Keratinocyte (primary cell): ENCODE measurements around the gene RGS10. TPM values are rescaled to one million over a fixed set of nuclear protein-coding genes. Genes with fewer than 3 reads are reported as not detected.

ENCODE experiments used
- DNase-seq: peaks from one replicate; pipeline ENCODE4 v3.0.0-alpha.2; 2011; ENCODE audit warnings: low read depth, missing footprints, low spot score
- FAIRE-seq: peaks from 2 replicates; lab custom pipeline; 2011; peaks lifted over from hg19 to GRCh38; lab: Jason Lieb, UNC
- H2AFZ ChIP-seq: 2 replicates; pipeline ENCODE4 v1.6.0; 2012; ENCODE audit warnings: low read length, control low read depth, inconsistent platforms; ENCODE audit not compliant: control insufficient read depth
- H3K27ac ChIP-seq: 2 replicates; pipeline ENCODE4 v1.5.1; 2011; ENCODE audit warnings: low read length; ENCODE audit not compliant: control insufficient read depth, insufficient read depth
- H3K27me3 ChIP-seq: 3 replicates; pipeline ENCODE4 v1.6.0; 2011; ENCODE audit warnings: low read length; ENCODE audit not compliant: control insufficient read depth, insufficient read depth; ENCODE audit errors: extremely low read depth
- H3K36me3 ChIP-seq, 2 experiments: 2 replicates in 1 of 2; 3 replicates in 1 of 2; pipeline ENCODE4 v1.5.1; 2011; ENCODE audit warnings: low read length in 2 of 2, mild to moderate bottlenecking in 1 of 2; ENCODE audit not compliant: control insufficient read depth in 2 of 2, insufficient read depth in 2 of 2; ENCODE audit errors: extremely low read depth in 1 of 2
- H3K4me1 ChIP-seq: 3 replicates; pipeline ENCODE4 v1.5.1; 2011; ENCODE audit warnings: low read length; ENCODE audit not compliant: control insufficient read depth, insufficient read depth; ENCODE audit errors: extremely low read depth
- H3K4me2 ChIP-seq: 3 replicates; pipeline ENCODE4 v1.6.0; 2011; ENCODE audit warnings: low read depth, low read length; ENCODE audit not compliant: control insufficient read depth, insufficient read depth; ENCODE audit errors: extremely low read depth
- H3K4me3 ChIP-seq, 3 experiments: fragments of 200-600 bp in 1 of 3; sonication (generic) in 1 of 3; 2 replicates in 2 of 3; 3 replicates in 1 of 3; pipeline ENCODE4 v1.5.1; 2011 to 2016; ENCODE audit warnings: low read length in 3 of 3, mild to moderate bottlenecking in 3 of 3, control low read depth in 2 of 3, inconsistent platforms in 1 of 3, low read depth in 1 of 3, mixed read lengths in 1 of 3, mixed run types in 1 of 3, moderate library complexity in 1 of 3; ENCODE audit not compliant: control insufficient read depth in 2 of 3, insufficient read depth in 2 of 3; ENCODE audit errors: extremely low read depth in 1 of 3
- H3K79me2 ChIP-seq: 2 replicates; pipeline ENCODE4 v1.6.0; 2012; ENCODE audit warnings: low read length; ENCODE audit not compliant: control insufficient read depth, insufficient read depth
- H3K9ac ChIP-seq: 3 replicates; pipeline ENCODE4 v1.6.0; 2011; ENCODE audit warnings: low read length; ENCODE audit not compliant: control insufficient read depth, insufficient read depth; ENCODE audit errors: extremely low read depth
- H3K9me1 ChIP-seq: 3 replicates; pipeline ENCODE4 v1.6.0; 2011; ENCODE audit warnings: low read length; ENCODE audit not compliant: control insufficient read depth, insufficient read depth; ENCODE audit errors: extremely low read depth
- H3K9me3 ChIP-seq: 2 replicates; pipeline ENCODE4 v1.5.1; 2012; ENCODE audit warnings: low read depth, low read length; ENCODE audit not compliant: control insufficient read depth
- H4K20me1 ChIP-seq: 3 replicates; pipeline ENCODE4 v1.6.0; 2011; ENCODE audit warnings: low read length; ENCODE audit not compliant: control insufficient read depth, insufficient read depth; ENCODE audit errors: extremely low read depth
- EZH2 ChIP-seq: IDR thresholded peaks from one replicate; pipeline ENCODE4 v1.6.1; 2012; ENCODE audit warnings: inconsistent platforms, mild to moderate bottlenecking, low read length, moderate library complexity
- dilution Hi-C: fragments of 300-500 bp; cut with MboI; formaldehyde crosslinking; loops from one replicate; pipeline ENCODE4 v1.7.0; 2020; ENCODE audit warnings: low sequenced_read_pairs; ENCODE audit not compliant: extremely low pct_ligation_motif_present
- polyA plus RNA-seq, 5 experiments: library from polyadenylated mRNA; depleted of rRNA in 3 of 5; stranded (reverse) in 3 of 5; stranded (forward) in 1 of 5; unstranded in 1 of 5; fragments of >200 nt; gene quantifications; 1 replicate in 1 of 5; 2 replicates in 3 of 5; 3 replicates in 1 of 5; pipeline versions ENCODE4 v1.2.1 to v1.2.3, GENCODE V29; 2011 to 2012; ENCODE audit warnings: missing spikeins in 2 of 5, low read depth in 1 of 5, low replicate concordance in 1 of 5
- TF ChIP-seq, protein P1 (sequence below), 3 experiments: IDR thresholded peaks in 1 of 3; conservative IDR thresholded peaks in 1 of 3; optimal IDR thresholded peaks in 1 of 3; 2 replicates in 2 of 3; 3 replicates in 1 of 3; pipeline versions ENCODE3 to v1.5.1; 2011; ENCODE audit warnings: low read length in 3 of 3, mild to moderate bottlenecking in 3 of 3, moderate library complexity in 2 of 3, control low read depth in 1 of 3, inconsistent platforms in 1 of 3; ENCODE audit not compliant: insufficient read depth in 2 of 3; ENCODE audit errors: extremely low read depth in 1 of 3

Gene RGS10
- polyA plus RNA-seq, 1 donor (not counting 4 experiments of a cell fraction or from before 2014, with no cell fraction given) = 87.8 TPM

GRCh38 chr10:119496273-119496672, 46.2 kb downstream of the RGS10 start:
- no peak for FAIRE-seq
- dilution Hi-C loops = no loop called here
- H2AFZ ChIP-seq = no peak overlapping the region
- no peak overlapping the region for H3K4me2 ChIP-seq
- H3K4me1 ChIP-seq = no peaks in the 10 kb centered on the region
- no peak for TF ChIP-seq EZH2
- TF ChIP-seq, protein P1, sequence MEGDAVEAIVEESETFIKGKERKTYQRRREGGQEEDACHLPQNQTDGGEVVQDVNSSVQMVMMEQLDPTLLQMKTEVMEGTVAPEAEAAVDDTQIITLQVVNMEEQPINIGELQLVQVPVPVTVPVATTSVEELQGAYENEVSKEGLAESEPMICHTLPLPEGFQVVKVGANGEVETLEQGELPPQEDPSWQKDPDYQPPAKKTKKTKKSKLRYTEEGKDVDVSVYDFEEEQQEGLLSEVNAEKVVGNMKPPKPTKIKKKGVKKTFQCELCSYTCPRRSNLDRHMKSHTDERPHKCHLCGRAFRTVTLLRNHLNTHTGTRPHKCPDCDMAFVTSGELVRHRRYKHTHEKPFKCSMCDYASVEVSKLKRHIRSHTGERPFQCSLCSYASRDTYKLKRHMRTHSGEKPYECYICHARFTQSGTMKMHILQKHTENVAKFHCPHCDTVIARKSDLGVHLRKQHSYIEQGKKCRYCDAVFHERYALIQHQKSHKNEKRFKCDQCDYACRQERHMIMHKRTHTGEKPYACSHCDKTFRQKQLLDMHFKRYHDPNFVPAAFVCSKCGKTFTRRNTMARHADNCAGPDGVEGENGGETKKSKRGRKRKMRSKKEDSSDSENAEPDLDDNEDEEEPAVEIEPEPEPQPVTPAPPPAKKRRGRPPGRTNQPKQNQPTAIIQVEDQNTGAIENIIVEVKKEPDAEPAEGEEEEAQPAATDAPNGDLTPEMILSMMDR (optimal IDR thresholded peaks at IDR 0.05 in 1 of 3, IDR thresholded peaks at IDR 0.05 in 1 of 3, conservative IDR thresholded peaks at IDR 0.05 in 1 of 3; ENCODE audit: extremely low read depth in 1 of 3, insufficient read depth in 2 of 3, low read length in 3 of 3) = no peak
- peaks cover 2 to 5% of the 10 kb centered on the region in 2 experiments for H3K36me3 ChIP-seq
- H3K9me3 ChIP-seq = no peaks in the 10 kb centered on the region
- no peaks in the 10 kb centered on the region for H4K20me1 ChIP-seq
- no peak for DNase-seq
- H3K9me1 ChIP-seq = no peaks in the 10 kb centered on the region
- no peaks in the 10 kb centered on the region for H3K79me2 ChIP-seq
- no peak overlapping the region for H3K9ac ChIP-seq
- H3K27me3 ChIP-seq = no peaks in the 10 kb centered on the region
- H3K4me3 ChIP-seq = no peak overlapping the region
- H3K27ac ChIP-seq = no peak overlapping the region

DNA sequence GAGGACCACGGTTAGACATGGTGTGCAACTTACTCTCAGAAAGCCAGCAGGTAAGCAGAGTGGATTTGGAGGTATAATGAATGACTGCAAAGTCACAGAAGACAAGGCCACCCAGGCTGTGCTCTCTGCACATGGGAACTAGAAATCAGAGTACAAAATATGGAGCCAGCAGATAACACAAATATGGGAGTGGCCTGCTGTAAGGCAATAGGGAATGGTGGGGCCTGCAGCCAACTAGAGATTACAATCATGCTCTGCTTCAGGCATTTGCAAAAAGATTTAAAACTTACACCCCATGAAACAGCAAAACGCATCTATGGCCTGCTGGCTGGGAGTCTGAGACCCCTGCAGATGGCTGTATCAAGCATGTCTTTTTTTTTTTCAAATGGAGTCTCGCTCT, 47.0 kb downstream of the RGS10 start:
- Histone ChIP-seq H3K36me3 (peaks cover 2 to 5% of the 10 kb centered on the region in 2 experiments), H2AFZ (no peak overlapping the region), H3K27ac (no peak overlapping the region), H3K4me2 (no peak overlapping the region), H3K79me2 (no peaks in the 10 kb centered on the region), H4K20me1 (no peaks in the 10 kb centered on the region), H3K9me3 (no peaks in the 10 kb centered on the region), H3K9ac (no peak overlapping the region), H3K27me3 (no peaks in the 10 kb centered on the region), H3K4me1 (no peaks in the 10 kb centered on the region), H3K4me3 (no peak overlapping the region), H3K9me1 (no peaks in the 10 kb centered on the region)
- dilution Hi-C loops = no loop called here
- FAIRE-seq = no peak
- DNase-seq = no peak
- TF ChIP-seq, protein P1 (optimal IDR thresholded peaks at IDR 0.05 in 1 of 3, IDR thresholded peaks at IDR 0.05 in 1 of 3, conservative IDR thresholded peaks at IDR 0.05 in 1 of 3; ENCODE audit: extremely low read depth in 1 of 3, insufficient read depth in 2 of 3, low read length in 3 of 3) = no peak
- TF ChIP-seq EZH2 = no peak
